Calu3 (cell line): ENCODE results near the gene KLHL21. TPM values are rescaled to one million over a fixed set of nuclear protein-coding genes. Genes with fewer than 3 reads are reported as not detected.

Experiments
- BruUV-seq: library from RNA; stranded (reverse); fragments of 400-500 nt; replicated peaks from 2 replicates; lab custom pipeline; 2021; lab: Mats Ljungman, UMichigan
- CTCF ChIA-PET: fragments of 300-600 bp; sonication (Branson Sonifier 250); formaldehyde crosslinking; loops from one replicate; lab custom pipeline; 2022; ENCODE audit warnings: antibody characterized with exemption; lab: Charles Lee
- DNase-seq: peaks from one replicate; pipeline ENCODE4 v3.0.0; 2022
- H3K27ac Mint-ChIP-seq: one replicate; pipeline ENCODE4 v1.8.0; 2022; ENCODE audit warnings: mixed read lengths; ENCODE audit not compliant: unreplicated experiment
- H3K27me3 Mint-ChIP-seq: one replicate; pipeline ENCODE4 v1.8.0; 2022; ENCODE audit warnings: mixed read lengths; ENCODE audit not compliant: unreplicated experiment
- H3K36me3 Mint-ChIP-seq: one replicate; pipeline ENCODE4 v1.8.0; 2022; ENCODE audit warnings: mild to moderate bottlenecking, moderate library complexity, mixed read lengths; ENCODE audit not compliant: insufficient read depth, unreplicated experiment
- H3K4me1 Mint-ChIP-seq: one replicate; pipeline ENCODE4 v1.8.0; 2022; ENCODE audit warnings: mild to moderate bottlenecking, low read depth, mixed read lengths; ENCODE audit not compliant: unreplicated experiment
- H3K4me3 Mint-ChIP-seq: one replicate; pipeline ENCODE4 v1.8.0; 2022; ENCODE audit warnings: mild to moderate bottlenecking, low read depth, moderate library complexity, mixed read lengths; ENCODE audit not compliant: unreplicated experiment
- H3K9me3 Mint-ChIP-seq: one replicate; pipeline ENCODE4 v1.8.0; 2022; ENCODE audit warnings: low read depth, mixed read lengths; ENCODE audit not compliant: unreplicated experiment
- CTCF ChIP-seq: fragments of 200-600 bp; IDR thresholded peaks from one replicate; pipeline ENCODE4 v1.8.0; 2022; ENCODE audit warnings: antibody characterized with exemption; ENCODE audit not compliant: unreplicated experiment
- intact Hi-C: fragments of 100-400 bp; cut with micrococcal nuclease; formaldehyde crosslinking; loops from one replicate; pipeline ENCODE4 v1.10.0; 2022; ENCODE audit not compliant: unreplicated experiment
- total RNA-seq: library from RNA; stranded (reverse); gene quantifications from 2 replicates; pipeline ENCODE4 v1.2.3, GENCODE V29; 2022

The KLHL21 gene
- total RNA-seq, 1 experiment from 2014 or later: 21.8 TPM

GRCh38 chr1:6574818-6575217 lies 27.9 kb downstream of the KLHL21 start:
- CTCF ChIA-PET: no interaction called here
- no peak for TF ChIP-seq CTCF
- peaks cover 9% of the 10 kb centered on the region for H3K4me1 Mint-ChIP-seq
- intact Hi-C loops: no loop called here
- no peaks in the 10 kb centered on the region for H3K9me3 Mint-ChIP-seq
- peaks cover 37% of the 10 kb centered on the region for H3K27me3 Mint-ChIP-seq
- H3K4me3 Mint-ChIP-seq: no peak overlapping the region
- no peak overlapping the region for H3K27ac Mint-ChIP-seq
- BruUV-seq: no TSS peak
- peaks cover 10% of the 10 kb centered on the region for H3K36me3 Mint-ChIP-seq
- DNase-seq: no peak

GRCh38 chr1:6574025-6574620 lies 28.5 kb downstream of the KLHL21 start:
- no peak for DNase-seq
- no peak for TF ChIP-seq CTCF
- no TSS peak for BruUV-seq
- Mint-ChIP-seq H3K9me3 (no peaks in the 10 kb centered on the region), H3K4me1 (peaks cover 5% of the 10 kb centered on the region), H3K27me3 (peaks cover 44% of the 10 kb centered on the region), H3K36me3 (peaks cover 4% of the 10 kb centered on the region), H3K27ac (no peak overlapping the region), H3K4me3 (no peak overlapping the region)
- CTCF ChIA-PET: interaction anchor here (0.6 kb wide), 1 partner anchor 13 kb away, joined by 3 read pairs; no protein-coding TSS in a partner anchor
- intact Hi-C loops: no loop called here

- Mint-ChIP-seq H3K4me3 (no peak overlapping the region), H3K4me1 (no peaks in the 10 kb centered on the region), H3K27ac (no peak overlapping the region), H3K27me3 (peaks cover 57% of the 10 kb centered on the region), H3K9me3 (no peaks in the 10 kb centered on the region), H3K36me3 (peaks cover 4% of the 10 kb centered on the region)
- BruUV-seq: no TSS peak
- CTCF ChIA-PET: no interaction called here
- intact Hi-C loops: no loop called here
- no peak for TF ChIP-seq CTCF
- no peak for DNase-seq
These were observed 29.9 kb downstream of the KLHL21 start for GRCh38 chr1:6572653-6573383.

GRCh38 chr1:6570987-6571386 lies 31.7 kb downstream of the KLHL21 start:
- Mint-ChIP-seq H3K9me3 (no peaks in the 10 kb centered on the region), H3K27ac (no peak overlapping the region), H3K36me3 (peaks cover 4% of the 10 kb centered on the region), H3K4me3 (no peak overlapping the region), H3K4me1 (no peaks in the 10 kb centered on the region), H3K27me3 (peaks cover 58% of the 10 kb centered on the region)
- no peak for TF ChIP-seq CTCF
- intact Hi-C loops: no loop called here
- CTCF ChIA-PET: no interaction called here
- no peak for DNase-seq
- BruUV-seq: no TSS peak
